Fibroblast of villous mesenchyme (primary cell): ENCODE results near the gene CRMP1. TPM values are rescaled to one million over a fixed set of nuclear protein-coding genes. Genes with fewer than 3 reads are reported as not detected.

ENCODE experiments used
- DNase-seq: peaks from one replicate; pipeline ENCODE4 v3.0.0-alpha.2; 2010; ENCODE audit warnings: low read depth
- H3K4me3 ChIP-seq: 2 replicates; pipeline ENCODE4 v1.5.1; 2011; ENCODE audit warnings: low read depth, mild to moderate bottlenecking, low read length
- CTCF ChIP-seq: IDR thresholded peaks from 2 replicates; pipeline ENCODE4 v1.5.1; 2012; ENCODE audit warnings: low read depth, mild to moderate bottlenecking, low read length; ENCODE audit not compliant: insufficient read depth
- total RNA-seq: library from RNA; depleted of rRNA; stranded (reverse); fragments of >200 nt; gene quantifications from 2 replicates; pipeline ENCODE4 v1.2.3, GENCODE V29; 2012

Gene CRMP1
- total RNA-seq, 1 donor: under 0.01 TPM

GRCh38 chr4:5809216-5809776 lies 83.6 kb downstream of the CRMP1 start:
- no peak for DNase-seq

DNA sequence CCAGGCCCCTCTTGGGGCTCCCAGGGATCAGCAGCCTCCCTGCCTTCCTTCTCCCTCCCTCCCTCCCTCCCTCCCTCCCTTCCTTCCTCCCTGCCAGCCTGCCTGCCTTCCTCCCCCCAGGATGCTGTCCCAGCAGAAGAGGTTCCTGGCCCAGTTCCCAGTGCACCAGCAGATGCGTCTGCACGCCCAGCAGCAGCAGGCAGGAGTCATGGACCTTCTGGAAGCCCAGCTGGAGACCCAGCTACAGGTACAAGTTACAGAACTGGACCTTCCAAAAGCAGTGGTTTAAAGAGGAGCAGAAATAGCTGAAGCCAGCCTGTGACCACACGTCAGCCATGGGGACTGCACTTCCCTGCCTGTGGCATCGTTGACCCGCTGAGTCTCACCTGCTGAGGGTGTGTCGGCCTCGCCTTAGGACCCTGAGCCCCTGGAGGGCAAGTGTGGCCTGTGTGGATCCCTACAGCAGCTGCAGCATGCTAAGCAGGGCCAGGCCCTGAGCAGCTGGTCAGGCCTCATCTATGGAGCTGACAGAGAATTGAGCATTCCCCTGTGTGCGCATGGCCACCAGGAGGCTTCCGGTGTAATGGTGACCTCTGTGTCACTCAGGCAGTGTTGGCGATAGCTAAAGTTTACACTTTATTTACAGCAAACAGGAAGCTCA lies 84.7 kb downstream of the CRMP1 start:
- TF ChIP-seq CTCF: no peak
- no peak overlapping the region for H3K4me3 ChIP-seq
- peak; percentile 10 for DNase-seq

More at GRCh38 chr4:5809216-5809776, 83.6 kb downstream of the CRMP1 start:
- TF ChIP-seq CTCF: no peak
- no peak overlapping the region for H3K4me3 ChIP-seq

DNA sequence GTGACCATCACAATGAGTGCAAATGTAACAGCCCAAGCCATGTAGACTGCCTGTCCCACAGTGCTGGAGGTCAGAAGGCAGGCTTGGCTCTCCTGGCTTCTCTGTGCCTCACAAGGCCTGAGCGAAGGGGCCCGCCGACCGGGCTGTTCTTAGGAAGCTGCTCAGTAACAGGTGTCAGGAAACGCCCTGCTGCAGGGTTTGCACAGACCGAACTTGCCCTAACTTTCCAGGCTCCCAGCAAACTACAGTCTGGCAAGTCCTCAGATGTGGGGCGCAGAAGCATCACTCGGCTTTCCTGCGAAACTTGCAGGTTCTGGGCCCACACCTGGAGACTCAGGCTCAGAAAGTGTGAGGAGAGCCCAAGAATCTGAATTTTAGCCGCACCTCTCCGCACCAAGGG lies 87.6 kb downstream of the CRMP1 start:
- DNase-seq: no peak
- no peak for TF ChIP-seq CTCF
- no peak overlapping the region for H3K4me3 ChIP-seq

GRCh38 chr4:5804656-5805055 lies 88.2 kb downstream of the CRMP1 start:
- no peak overlapping the region for H3K4me3 ChIP-seq
- no peak for TF ChIP-seq CTCF
- DNase-seq: no peak

DNA sequence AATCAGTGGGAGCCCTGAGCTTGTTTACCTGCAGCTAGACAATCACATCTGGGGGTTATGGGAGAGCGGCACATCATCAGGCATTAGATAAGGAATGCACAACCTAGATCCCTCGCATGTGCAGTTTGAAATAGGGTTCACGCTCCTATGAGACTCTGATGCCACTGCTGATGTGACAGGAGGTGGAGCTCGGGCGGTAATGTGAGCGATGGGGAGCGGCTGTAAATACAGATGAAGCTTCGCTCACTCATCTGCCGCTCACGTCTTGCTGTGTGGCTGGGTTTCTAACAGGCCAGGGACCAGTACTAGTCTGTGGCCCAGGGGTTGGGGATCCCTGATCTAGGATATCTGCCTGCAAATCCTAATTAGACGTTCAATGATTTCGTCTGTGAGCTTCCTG lies 90.3 kb downstream of the CRMP1 start:
- no peak for TF ChIP-seq CTCF
- DNase-seq: no peak
- H3K4me3 ChIP-seq: no peak overlapping the region

- DNase-seq: no peak
- no peak for TF ChIP-seq CTCF
- no peak overlapping the region for H3K4me3 ChIP-seq
Observed at GRCh38 chr4:5801696-5802095, 91.2 kb downstream of the CRMP1 start.

GRCh38 chr4:5800496-5800895 lies 92.4 kb downstream of the CRMP1 start:
- TF ChIP-seq CTCF: no peak
- no peak for DNase-seq
- no peak overlapping the region for H3K4me3 ChIP-seq
